Thyroid gland (tissue), 4 donors: ENCODE data around the gene ARHGAP10.

ENCODE experiments used
- POLR2A ChIP-seq, 2 donors: fragments of 450-650 bp; IDR thresholded peaks; one replicate each; pipeline ENCODE4 v1.6.1; 2017; ENCODE audit warnings: antibody characterized with exemption in 2 of 2, mild to moderate bottlenecking in 2 of 2, moderate library complexity in 1 of 2
- TF ChIP-seq, protein P1 (sequence below), 6 experiments: fragments of 200-600 bp in 3 of 6; fragments of 450-650 bp in 3 of 6; sonication (generic) in 3 of 6; IDR thresholded peaks; one replicate each; pipeline ENCODE4 v1.5.1; 2016 to 2019; ENCODE audit warnings: antibody characterized with exemption in 6 of 6, mild to moderate bottlenecking in 2 of 6, inconsistent platforms in 1 of 6, moderate library complexity in 1 of 6

DNA sequence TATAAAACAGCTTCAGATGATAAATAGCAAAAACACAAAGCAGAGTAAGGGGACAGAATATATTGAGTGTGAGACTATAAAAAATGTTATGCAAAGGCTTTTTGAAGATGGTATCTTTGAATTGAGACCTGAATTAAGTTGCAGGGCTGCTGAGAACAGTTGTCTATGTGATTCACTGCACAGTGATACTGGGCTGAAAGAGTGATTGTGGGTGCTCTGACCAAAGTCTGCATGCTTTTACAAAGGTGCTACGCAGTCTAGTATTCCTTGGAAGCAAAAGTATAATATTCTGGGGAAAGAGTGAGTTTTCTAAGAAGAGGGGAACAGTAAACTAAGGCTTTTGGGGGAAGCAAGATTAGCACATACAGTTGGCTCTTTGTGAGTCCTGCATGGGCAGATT lies 234.0 kb downstream of the ARHGAP10 start:
- TF ChIP-seq, protein P1, sequence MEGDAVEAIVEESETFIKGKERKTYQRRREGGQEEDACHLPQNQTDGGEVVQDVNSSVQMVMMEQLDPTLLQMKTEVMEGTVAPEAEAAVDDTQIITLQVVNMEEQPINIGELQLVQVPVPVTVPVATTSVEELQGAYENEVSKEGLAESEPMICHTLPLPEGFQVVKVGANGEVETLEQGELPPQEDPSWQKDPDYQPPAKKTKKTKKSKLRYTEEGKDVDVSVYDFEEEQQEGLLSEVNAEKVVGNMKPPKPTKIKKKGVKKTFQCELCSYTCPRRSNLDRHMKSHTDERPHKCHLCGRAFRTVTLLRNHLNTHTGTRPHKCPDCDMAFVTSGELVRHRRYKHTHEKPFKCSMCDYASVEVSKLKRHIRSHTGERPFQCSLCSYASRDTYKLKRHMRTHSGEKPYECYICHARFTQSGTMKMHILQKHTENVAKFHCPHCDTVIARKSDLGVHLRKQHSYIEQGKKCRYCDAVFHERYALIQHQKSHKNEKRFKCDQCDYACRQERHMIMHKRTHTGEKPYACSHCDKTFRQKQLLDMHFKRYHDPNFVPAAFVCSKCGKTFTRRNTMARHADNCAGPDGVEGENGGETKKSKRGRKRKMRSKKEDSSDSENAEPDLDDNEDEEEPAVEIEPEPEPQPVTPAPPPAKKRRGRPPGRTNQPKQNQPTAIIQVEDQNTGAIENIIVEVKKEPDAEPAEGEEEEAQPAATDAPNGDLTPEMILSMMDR (IDR thresholded peaks at IDR 0.05), result no peak
- no peak for TF ChIP-seq POLR2A (IDR thresholded peaks at IDR 0.05)
